Stimulated activated CD8-positive, alpha-beta memory T cell treated with anti-CD3 and anti-CD28 coated beads, Interleukin-12 subunit alpha, Interleukin-12 subunit beta, amount 100 ng/mL, for 4 hours (primary cell): ENCODE data around the gene BAZ1B.
"Not testable (repeated sequence)": the region's sequence is repeated elsewhere in the genome, so short reads cannot be mapped to it uniquely, and the experiment has no call there.

Experiments
- DNase-seq: peaks from one replicate; pipeline ENCODE4 v3.0.0-alpha.2; 2020; ENCODE audit warnings: low read depth

Gene BAZ1B

GRCh38 chr7:73538510-73538909 lies 16.4 kb upstream of the BAZ1B start:
- DNase-seq: not testable (repeated sequence)

- DNase-seq: no peak
These were observed 15.0 kb upstream of the BAZ1B start for GRCh38 chr7:73537051-73537450.

DNA sequence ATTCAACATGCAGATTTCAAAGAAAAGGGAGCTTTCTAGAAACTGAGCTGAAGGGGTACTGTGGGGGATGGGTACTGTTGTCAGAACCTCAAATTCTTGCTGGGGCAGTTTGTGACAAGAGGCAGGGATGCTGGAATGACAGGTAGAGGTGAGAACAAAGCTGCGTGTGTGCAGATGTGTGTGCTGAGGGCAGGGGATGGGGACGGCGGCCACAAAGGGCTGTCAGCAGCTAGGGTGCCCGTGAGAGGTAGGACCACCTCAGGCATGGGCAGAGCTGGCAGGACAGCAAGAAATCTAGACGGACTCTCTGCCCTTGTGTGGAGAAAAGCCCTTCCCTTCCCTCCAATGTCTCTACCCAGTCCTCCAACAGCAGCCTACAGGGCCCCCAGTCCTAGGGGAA lies 14.4 kb upstream of the BAZ1B start:
- no peak for DNase-seq

- not testable (repeated sequence) for DNase-seq
These were observed 13.8 kb upstream of the BAZ1B start for GRCh38 chr7:73535918-73536317.

DNA sequence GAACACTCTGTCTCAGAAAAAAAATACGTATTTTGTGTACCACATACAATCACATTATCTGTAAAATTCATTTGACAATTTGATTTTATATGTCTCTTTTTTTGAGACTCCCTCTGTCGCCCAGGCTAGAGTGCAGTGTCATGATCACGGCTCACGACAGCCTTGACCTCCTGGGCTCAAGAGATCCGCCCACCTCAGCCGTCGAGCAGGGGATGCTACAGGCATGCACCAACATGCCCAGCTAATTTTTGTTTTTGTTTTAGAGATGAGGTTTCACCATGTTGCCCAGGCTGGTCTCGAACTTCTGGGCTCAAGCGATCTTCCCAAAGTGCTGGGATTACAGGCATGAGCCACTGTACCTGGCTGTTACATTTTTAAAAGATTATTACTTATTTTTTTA lies 11.6 kb upstream of the BAZ1B start:
- DNase-seq: no peak

- no peak for DNase-seq
These were observed 10.1 kb upstream of the BAZ1B start for GRCh38 chr7:73532224-73532623.

DNA sequence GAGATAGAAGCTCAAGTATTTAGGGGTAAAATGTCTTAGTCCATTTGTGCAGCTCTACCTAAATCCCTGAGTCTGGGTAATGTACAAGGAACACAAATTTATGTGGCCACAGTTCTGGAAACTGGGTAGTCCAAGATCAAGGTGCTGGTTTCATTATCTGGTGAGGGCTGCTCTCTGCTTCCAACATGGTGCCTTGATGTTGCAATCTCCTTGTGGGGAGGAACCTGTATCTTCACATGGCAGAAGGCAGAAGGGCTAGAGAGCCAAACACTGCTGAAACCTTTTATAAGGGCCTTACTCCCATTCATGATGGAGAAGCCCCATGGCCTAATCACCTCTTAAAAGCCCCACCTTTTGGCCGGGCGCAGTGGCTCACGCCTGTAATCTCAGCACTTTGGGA lies 8.7 kb upstream of the BAZ1B start:
- DNase-seq: no peak

DNA sequence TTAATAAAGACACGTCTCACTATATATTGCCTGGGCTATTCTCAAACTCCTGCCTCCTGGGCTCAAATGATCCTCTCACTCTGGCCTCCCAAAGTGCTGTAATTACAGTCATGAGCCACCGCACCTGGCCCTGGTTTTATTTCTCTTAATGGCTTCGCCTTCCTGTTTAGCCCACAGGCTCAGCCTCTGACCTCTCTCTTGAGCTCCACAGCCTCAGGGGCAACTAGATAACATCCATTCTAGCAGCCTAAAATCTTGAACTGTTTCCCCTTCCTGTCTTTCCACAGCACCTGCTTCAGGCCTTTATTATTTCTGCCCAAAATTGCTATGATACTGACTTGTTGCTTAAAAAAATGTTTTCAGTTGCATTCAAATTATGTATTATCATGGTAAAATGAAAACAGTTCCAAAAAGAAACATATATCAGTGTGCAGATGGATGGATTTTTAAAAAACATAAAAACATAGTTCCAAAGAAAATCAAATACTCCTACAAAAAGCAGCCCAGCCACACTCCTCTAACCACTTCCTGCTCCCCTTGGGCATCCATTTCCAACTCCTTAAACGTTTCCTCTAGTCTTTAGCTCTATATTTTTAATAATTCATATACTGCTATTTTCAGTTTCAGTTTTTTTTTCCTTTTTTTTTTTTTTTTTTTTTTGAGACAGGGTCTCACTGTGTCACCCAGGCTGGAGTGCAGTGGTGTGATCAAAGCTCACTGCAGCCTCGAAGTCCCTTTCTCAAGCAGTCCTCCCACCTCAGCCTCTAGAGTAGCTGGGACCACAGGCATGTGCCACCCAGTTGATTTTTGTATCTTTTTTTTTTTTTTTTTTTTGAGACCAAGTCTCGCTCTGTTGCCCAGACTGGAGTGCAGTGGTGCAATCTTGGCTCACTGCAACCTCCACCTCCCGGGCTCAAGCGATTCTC lies 5.1 kb upstream of the BAZ1B start:
- DNase-seq: no peak

DNA sequence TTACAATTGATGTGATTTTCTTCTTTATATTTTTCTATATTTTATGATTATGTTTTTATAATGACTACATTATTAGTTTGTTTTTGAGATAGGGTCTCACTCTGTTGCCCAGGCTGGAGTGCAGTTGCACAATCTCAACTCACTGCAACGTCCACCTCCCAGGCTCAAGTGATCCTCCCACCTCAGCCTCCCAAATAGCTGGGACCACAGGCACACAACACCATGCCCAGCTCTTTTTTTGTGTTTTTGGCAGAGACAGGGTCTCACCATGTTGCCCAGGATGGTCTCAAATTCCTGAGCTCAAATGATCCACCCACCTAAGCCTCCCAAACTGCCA lies 4.0 kb upstream of the BAZ1B start:
- DNase-seq: not testable (repeated sequence)

DNA sequence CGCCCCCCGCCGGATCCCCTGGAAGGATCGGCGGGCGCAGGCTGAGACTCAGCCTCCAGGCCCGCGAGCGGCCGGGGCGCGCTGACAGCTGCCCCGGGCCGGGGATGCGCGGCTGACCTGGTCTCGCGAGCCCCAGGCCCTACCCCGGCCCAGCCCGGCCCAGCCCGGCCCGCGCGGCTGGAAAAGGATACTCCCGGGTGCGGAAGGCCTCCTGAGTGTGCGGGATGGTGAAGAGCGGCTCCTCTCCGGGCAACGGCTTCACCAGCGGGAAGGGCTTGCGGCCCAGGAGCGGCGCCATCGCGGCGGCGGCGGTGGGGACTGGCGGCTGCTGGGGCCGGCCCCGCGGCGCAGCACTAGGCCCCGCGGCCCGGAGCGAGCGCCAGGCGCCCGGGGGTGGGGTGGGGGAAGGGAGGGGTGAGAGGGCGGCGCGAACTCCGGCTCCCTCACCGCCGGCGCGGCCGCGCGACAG lies 423 bp downstream of the BAZ1B start:
- DNase-seq: no peak

DNA sequence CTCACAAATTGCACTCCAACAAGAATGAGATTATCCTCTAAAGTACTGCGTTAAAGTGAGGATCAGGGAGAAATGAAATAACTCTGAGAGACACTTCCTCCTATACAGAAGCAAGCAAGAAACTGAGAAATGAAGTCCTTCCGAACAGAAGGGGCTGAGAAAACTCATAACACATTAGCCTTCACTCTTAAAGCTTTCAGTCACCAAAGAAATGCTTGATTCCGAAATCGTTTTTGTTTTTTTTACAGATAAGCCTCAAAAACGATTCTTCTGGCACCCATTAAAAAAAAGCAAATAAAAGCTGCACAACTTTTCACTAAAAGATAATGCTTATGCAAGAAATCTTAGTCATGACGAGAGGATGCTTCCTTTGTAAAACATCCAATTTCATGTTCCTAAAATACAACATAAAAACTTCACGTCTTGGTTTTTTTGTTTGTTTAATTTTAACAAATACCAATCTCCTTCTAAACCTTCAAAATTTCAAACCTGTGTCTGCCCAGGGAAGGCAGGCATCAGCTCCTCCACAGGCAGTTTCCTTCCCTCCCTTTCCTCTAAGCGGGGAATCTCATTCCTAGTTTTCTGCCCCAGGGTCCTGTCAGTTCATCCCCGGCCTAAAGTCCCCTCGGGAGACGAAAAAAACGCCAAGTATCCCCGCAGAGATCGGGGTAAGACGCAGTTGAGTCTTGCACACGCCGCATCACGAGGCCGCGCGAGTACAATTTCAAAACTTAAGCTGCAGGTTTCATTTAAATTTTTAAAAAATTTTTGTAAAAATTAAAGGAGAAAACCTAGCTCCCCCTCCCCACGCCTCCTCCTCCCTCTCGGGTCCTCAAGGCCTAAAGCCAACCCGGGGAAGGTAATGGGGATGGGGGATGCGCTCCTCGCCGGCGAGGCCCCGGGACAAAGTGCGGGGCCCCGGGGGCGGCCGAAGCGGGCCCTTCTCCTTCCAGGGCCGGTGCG lies 1.1 kb downstream of the BAZ1B start:
- DNase-seq: no peak

DNA sequence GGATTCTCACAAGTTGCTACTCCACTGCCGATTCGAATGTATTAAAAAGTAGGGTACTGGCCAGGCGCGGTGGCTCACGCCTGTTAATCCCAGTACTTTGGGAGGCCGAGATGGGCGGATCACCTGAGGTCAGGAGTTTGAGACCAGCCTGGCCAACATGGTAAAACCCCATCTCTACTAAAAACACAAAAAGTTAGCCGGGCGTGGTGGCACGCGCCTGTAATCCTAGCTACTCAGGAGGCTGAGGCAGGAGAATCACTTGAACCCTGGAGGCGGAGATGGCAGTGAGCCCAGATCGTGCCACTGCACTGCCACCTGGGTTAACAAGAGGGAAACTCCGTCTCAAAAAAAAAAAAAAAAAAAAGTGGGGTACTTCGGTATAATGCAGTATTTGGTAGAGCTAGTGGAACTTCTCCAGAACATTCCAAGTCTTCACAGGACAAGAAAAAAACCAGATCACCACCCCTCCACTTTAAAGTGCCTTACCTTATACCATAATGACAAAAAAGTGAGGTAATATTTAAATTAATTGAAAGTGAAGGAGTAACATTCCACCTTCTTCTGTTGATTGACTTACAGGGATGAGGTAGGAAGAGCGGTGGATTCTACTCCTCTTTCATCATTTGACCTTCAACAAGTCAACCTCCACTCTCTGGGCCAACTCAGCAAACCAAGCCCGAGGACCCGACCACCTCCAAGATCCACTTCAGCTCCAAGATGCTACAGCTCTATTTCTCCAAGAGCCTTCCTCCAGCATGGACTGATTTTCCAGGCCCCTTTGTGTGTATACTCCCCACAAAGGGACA lies 2.0 kb downstream of the BAZ1B start:
- no peak for DNase-seq

DNA sequence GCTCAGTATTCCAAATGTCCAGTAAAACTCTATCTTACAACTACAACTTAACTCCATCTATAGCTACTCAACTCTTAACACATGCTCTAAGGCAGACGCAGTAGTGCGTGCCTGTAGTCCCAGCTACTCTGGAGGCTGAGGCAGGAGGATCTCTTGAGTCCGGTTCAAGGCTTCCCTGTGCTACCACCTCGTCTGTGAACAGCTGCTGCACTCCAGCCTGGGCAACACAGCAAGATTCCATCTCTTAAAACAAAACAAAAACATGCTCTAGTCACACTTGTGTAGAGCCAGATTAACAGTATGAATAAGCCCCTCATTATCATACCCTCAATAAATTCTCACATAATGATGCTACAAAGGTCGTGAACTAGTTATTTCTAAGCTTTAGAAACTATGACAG lies 3.6 kb downstream of the BAZ1B start:
- no peak for DNase-seq

DNA sequence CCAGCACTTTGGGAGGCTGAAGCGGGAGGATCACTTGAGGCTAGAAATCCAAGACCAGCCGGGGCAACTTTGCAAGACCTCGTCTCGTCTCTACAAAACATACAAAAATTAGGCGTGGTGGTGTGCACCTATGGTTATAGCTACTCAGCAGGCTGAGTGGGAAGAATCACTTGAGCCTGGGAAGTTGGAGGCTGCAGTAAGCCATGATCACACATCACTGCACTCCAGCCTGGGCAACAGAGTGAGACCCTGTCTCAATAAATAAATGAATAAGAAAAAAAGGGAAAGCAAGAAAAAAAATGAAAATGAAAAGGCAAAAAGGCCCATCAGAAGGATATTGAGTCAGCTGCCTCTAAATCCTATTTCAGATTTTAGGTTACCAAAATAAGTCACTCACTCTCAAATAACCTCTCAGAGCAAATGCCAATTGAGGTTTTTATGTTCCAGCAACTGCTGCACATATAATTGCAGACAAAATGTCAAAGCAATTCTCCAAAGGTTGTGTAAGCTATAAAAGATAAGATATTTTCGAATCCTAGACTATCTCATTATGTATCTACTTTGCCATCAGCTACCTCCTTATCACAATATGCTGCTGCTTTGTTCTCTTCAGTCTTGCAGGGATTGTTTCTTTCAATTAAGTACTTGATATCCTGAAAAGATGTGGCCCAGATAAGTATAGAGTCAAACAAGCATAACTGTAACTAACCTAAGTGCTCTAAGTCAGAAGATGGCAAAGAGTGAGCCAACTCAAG lies 4.7 kb downstream of the BAZ1B start:
- DNase-seq: no peak

DNA sequence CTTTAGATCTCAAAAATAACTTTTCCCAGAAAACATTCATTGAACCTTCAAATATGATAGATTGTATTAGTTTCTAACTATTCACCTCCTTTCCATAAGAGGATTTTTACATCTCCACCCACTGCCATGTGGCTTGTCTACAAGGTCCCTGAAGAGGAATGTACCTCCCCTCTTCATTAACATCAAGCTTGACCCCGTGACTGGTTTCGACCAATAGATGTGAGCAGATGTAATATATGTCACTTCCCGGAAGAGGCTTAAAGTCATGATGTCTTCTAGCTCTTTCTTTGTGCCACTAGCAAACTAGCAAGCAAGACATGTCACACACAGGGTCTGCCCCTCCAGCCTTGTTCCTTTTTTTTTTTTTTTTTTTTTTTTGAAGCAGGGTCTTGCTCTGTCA lies 6.9 kb downstream of the BAZ1B start:
- DNase-seq: no peak

DNA sequence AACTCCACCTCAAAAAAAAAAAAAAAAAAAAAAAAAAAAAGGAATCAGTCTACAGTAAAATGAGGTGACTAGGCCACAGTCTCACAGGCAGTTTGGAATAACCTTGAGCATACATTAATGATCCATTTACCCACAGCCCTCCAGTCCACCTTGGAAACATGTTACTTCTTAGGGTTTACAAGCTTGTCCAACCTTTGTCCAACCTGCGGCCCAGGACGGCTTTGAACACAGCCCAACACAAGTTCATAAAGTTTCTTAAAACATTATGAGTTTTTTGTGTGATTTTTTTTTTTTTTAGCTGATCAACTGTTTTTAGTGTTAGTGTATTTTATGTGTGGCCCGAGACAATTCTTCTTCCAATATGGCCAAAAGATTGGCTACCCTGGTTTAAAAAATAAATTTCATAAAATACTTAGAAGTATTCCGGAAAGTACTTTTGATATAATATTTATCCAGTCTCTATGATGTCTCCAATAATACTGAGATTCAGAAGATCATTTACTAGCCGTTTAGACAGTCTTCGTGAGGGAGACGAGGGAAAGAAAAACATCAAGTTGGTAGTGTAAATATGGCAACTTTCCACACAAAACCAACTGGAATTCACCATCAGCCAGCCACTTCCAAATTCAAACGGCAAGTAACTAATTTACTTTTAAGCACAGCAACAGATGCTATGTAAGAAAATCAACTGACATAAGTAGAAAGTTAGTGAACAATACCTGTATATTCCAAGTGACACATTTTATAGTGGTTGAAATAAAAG lies 9.9 kb downstream of the BAZ1B start:
- no peak for DNase-seq

GRCh38 chr7:73509463-73509862 lies 12.6 kb downstream of the BAZ1B start:
- no peak for DNase-seq

DNA sequence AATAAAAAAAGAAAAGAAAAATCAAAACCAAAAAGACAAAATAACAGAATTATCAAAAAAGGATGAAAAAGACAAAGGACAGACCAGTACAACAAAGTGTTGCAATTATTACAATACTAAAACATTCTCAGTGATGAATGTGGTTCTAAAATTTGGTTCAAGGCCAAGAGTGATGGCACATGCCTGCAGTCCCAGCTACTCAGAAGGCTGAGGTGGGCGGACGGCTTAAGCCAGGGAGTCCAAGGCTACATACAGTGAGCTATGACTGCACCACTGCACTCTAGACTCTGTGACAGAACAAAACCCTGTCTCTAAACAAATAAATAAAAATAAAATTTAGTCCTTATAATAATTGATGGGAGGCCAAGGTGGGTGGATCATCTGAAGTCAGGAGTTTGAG lies 14.5 kb downstream of the BAZ1B start:
- DNase-seq: no peak

DNA sequence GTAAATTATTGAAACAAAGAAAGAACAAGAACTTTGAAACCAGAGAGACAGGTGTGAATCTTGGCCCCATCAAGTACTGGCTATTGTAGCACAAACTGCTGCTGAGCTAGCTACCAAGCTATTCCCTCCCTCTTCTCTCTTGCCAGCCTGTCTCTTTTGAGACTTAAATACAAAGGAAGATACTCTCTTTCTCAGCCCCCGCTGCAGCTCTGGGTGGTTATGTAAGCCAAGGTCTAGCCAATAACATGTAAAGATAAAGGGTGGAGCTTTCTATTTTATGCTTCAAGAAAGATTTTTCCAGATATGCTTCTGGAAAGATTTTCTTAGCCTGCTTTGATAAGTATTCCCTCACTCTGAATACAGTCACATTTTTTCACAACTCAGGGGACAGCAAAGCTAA lies 17.2 kb downstream of the BAZ1B start:
- DNase-seq: no peak

GRCh38 chr7:73504017-73504416 lies 18.1 kb downstream of the BAZ1B start:
- DNase-seq: no peak

DNA sequence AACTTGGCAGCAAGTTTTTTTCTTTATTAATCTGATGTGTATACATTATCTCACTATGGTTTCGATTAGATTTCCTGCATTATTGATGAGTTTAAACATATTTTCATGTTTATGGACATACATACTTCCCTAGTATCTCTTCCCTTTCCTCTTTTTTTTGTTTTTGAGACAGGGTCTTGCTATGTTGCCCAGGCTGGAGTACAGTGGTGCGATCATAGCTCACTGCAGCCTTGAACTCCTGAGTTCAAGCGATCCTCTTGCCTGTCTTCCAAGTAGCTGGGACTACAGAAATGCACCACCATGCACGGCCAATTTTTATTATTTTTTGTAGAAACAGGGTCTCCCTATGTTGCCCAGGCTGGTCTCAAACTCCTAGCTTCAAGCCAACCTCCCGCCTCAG lies 18.9 kb downstream of the BAZ1B start:
- no peak for DNase-seq
